Caco-2 (cell line): ENCODE data around the gene STK33. TPM values are rescaled to one million over a fixed set of nuclear protein-coding genes. Genes with fewer than 3 reads are reported as not detected.

Experiments used
- BruUV-seq: library from RNA; stranded (reverse); fragments of 400-500 nt; replicated peaks from 2 replicates; lab custom pipeline; 2021; lab: Mats Ljungman, UMichigan
- CTCF ChIA-PET: fragments of 300-600 bp; sonication (Branson Sonifier 250); formaldehyde crosslinking; loops from one replicate; lab custom pipeline; 2022; ENCODE audit warnings: antibody characterized with exemption; lab: Charles Lee
- POLR2A ChIA-PET: fragments of 300-600 bp; sonication (Branson Sonifier 250); formaldehyde crosslinking; loops from one replicate; lab custom pipeline; 2022; ENCODE audit warnings: antibody characterized with exemption; lab: Charles Lee
- DNase-seq, 2 experiments: peaks; one replicate each; pipeline versions ENCODE4 v3.0.0 to v3.0.0-alpha.2; 2020 to 2022
- H3K27me3 ChIP-seq: replicated peaks from 2 replicates; pipeline ENCODE4 v1.6.0; 2011; ENCODE audit warnings: low read length; ENCODE audit not compliant: control insufficient read depth, insufficient read depth
- H3K36me3 ChIP-seq: 2 replicates; pipeline ENCODE4 v1.5.1; 2011; ENCODE audit warnings: low read length; ENCODE audit not compliant: control insufficient read depth, insufficient read depth
- H3K4me1 ChIP-seq: fragments of 250-450 bp; sonication (Bioruptor Pico); 2 replicates; pipeline ENCODE4 v1.5.1; 2020; ENCODE audit warnings: mild to moderate bottlenecking
- H3K4me3 ChIP-seq: 2 replicates; pipeline ENCODE4 v1.5.1; 2011; ENCODE audit warnings: low read depth, mild to moderate bottlenecking, control low read depth, low read length
- H3K9me3 ChIP-seq: fragments of 250-450 bp; sonication (Bioruptor Pico); 2 replicates; pipeline ENCODE4 v1.5.1; 2020; ENCODE audit warnings: mild to moderate bottlenecking, moderate library complexity
- H3K27ac Mint-ChIP-seq: one replicate; pipeline ENCODE4 v1.8.0; 2022; ENCODE audit warnings: mixed read lengths; ENCODE audit not compliant: unreplicated experiment
- H3K27me3 Mint-ChIP-seq: one replicate; pipeline ENCODE4 v1.8.0; 2022; ENCODE audit warnings: mixed read lengths; ENCODE audit not compliant: insufficient read depth, unreplicated experiment
- H3K36me3 Mint-ChIP-seq: one replicate; pipeline ENCODE4 v1.8.0; 2022; ENCODE audit warnings: mild to moderate bottlenecking, mixed read lengths; ENCODE audit not compliant: insufficient read depth, unreplicated experiment
- H3K4me1 Mint-ChIP-seq: one replicate; pipeline ENCODE4 v1.8.0; 2022; ENCODE audit warnings: low read depth, mixed read lengths; ENCODE audit not compliant: unreplicated experiment
- H3K4me3 Mint-ChIP-seq: one replicate; pipeline ENCODE4 v1.8.0; 2022; ENCODE audit warnings: mild to moderate bottlenecking, moderate library complexity, mixed read lengths; ENCODE audit not compliant: unreplicated experiment
- H3K9me3 Mint-ChIP-seq: one replicate; pipeline ENCODE4 v1.8.0; 2022; ENCODE audit warnings: mixed read lengths; ENCODE audit not compliant: unreplicated experiment
- intact Hi-C: fragments of 100-400 bp; cut with micrococcal nuclease; formaldehyde crosslinking; loops from one replicate; pipeline ENCODE4 v1.10.0; 2022; ENCODE audit not compliant: unreplicated experiment
- total RNA-seq: library from RNA; stranded (reverse); gene quantifications from 2 replicates; pipeline ENCODE4 v1.2.3, GENCODE V29; 2022
- TF ChIP-seq, protein P1 (sequence below), 2 experiments: fragments of 200-600 bp in 1 of 2; IDR thresholded peaks; 1 replicate in 1 of 2; 2 replicates in 1 of 2; pipeline versions ENCODE4 v1.5.1 to v1.8.0; 2011 to 2022; ENCODE audit warnings: antibody characterized with exemption in 1 of 2, control low read depth in 1 of 2, inconsistent platforms in 1 of 2, low read depth in 1 of 2, low read length in 1 of 2, mild to moderate bottlenecking in 1 of 2, moderate library complexity in 1 of 2; ENCODE audit not compliant: insufficient read depth in 1 of 2, severe bottlenecking in 1 of 2, unreplicated experiment in 1 of 2

STK33 gene
- total RNA-seq, 1 experiment from 2014 or later = 0.98 TPM

DNA sequence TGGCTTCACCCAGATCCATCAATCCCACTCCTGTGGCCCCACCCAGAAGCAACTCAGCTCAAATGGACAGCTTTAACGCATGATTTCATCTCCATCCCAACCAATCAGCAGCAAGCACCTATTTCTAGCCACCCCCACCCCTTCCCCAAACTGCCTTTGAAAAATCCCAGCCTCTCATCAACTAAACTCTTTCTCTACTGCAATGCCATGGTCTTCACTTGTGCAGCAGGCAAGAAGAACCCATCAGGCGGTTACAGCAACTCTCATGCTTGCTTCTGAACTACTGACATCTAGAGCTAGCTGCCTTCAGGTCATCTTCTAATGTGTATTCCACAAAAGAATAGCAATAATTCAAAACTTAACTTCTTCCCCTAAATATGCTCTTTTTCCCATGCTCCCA, 42.1 kb upstream of the STK33 start:
- Histone ChIP-seq H3K4me3 (no peak overlapping the region), H3K27me3 (no peaks in the 10 kb centered on the region), H3K4me1 (no peaks in the 10 kb centered on the region), H3K36me3 (no peaks in the 10 kb centered on the region; the same call in 1 of the 2 replicates), H3K9me3 (no peaks in the 10 kb centered on the region)
- CTCF ChIA-PET = interaction anchor here (0.6 kb wide), 1 partner anchor 271 kb away, joined by 6 read pairs; no protein-coding TSS in a partner anchor
- Mint-ChIP-seq H3K4me1 (no peaks in the 10 kb centered on the region), H3K4me3 (no peak overlapping the region), H3K36me3 (no peaks in the 10 kb centered on the region), H3K9me3 (no peaks in the 10 kb centered on the region), H3K27me3 (no peaks in the 10 kb centered on the region), H3K27ac (no peak overlapping the region)
- intact Hi-C loops = no loop called here
- DNase-seq = no peak
- POLR2A ChIA-PET = no interaction called here
- no TSS peak for BruUV-seq
- TF ChIP-seq, protein P1, sequence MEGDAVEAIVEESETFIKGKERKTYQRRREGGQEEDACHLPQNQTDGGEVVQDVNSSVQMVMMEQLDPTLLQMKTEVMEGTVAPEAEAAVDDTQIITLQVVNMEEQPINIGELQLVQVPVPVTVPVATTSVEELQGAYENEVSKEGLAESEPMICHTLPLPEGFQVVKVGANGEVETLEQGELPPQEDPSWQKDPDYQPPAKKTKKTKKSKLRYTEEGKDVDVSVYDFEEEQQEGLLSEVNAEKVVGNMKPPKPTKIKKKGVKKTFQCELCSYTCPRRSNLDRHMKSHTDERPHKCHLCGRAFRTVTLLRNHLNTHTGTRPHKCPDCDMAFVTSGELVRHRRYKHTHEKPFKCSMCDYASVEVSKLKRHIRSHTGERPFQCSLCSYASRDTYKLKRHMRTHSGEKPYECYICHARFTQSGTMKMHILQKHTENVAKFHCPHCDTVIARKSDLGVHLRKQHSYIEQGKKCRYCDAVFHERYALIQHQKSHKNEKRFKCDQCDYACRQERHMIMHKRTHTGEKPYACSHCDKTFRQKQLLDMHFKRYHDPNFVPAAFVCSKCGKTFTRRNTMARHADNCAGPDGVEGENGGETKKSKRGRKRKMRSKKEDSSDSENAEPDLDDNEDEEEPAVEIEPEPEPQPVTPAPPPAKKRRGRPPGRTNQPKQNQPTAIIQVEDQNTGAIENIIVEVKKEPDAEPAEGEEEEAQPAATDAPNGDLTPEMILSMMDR (IDR thresholded peaks at IDR 0.05; ENCODE audit: insufficient read depth in 1 of 2, low read depth in 1 of 2, low read length in 1 of 2, severe bottlenecking in 1 of 2, unreplicated experiment in 1 of 2) = no peak

DNA sequence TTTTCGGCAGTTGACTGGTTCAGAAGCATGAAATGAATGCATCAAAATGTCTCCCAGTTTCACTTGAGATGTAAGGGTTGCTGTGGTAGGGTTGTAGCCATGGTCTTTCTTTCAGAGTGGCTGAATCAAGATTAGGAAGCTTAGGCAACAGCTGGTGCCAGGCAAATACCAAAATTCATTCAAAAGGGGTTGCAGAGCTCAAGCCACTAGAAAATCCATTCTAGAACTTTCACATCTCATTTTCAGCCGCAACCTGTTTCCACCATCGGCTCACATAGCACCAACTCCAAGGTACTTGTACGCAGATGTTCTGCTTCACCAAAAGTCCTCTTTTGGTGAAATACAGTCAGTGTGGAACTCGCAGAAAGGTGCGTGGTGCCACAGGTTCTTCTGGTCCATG, 40.5 kb upstream of the STK33 start:
- intact Hi-C loops = no loop called here
- Histone ChIP-seq H3K4me3 (no peak overlapping the region), H3K4me1 (no peaks in the 10 kb centered on the region), H3K36me3 (no peaks in the 10 kb centered on the region; the same call in none of the 2 replicates), H3K27me3 (no peaks in the 10 kb centered on the region), H3K9me3 (no peaks in the 10 kb centered on the region)
- Mint-ChIP-seq H3K9me3 (no peaks in the 10 kb centered on the region), H3K4me3 (no peak overlapping the region), H3K4me1 (no peaks in the 10 kb centered on the region), H3K27ac (no peak overlapping the region), H3K27me3 (no peaks in the 10 kb centered on the region), H3K36me3 (no peaks in the 10 kb centered on the region)
- no TSS peak for BruUV-seq
- TF ChIP-seq, protein P1 (IDR thresholded peaks at IDR 0.05; ENCODE audit: insufficient read depth in 1 of 2, low read depth in 1 of 2, low read length in 1 of 2, severe bottlenecking in 1 of 2, unreplicated experiment in 1 of 2) = no peak
- DNase-seq = no peak
- ChIA-PET CTCF (no interaction called here), POLR2A (no interaction called here)

DNA sequence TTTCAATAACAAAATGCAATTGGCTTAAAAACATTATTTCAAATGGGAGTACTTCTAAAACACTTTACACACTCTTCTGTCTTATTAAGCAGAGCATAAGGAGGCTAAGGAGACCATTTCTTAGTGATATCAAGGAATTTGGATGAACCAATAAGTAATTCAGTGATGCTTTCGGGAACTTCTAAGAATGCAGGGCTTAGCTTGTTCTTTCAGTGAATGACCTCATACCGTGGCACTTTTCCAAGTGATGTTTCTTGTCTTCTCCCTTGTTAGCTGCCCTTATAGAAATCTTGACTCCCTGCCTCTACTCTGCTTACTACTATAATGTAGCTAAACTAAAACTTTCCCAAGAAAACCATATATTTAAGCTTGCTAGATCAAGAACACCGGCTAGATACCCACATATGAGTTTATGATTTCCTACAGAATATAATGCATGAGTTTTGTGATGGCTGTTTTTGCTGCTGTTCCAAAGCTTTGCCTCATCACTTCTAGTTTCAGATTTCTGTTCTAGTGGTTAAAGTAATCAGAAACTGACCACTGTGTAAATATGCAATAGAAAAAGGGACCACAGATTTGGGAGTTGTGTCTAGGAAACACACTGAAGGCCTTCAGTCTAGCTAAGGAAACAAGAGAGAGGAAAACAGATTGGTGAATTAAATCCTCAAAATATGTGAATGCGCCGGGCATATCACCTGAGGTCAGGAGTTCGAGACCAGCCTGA, 37.5 kb upstream of the STK33 start:
- TF ChIP-seq, protein P1 (IDR thresholded peaks at IDR 0.05; ENCODE audit: insufficient read depth in 1 of 2, low read depth in 1 of 2, low read length in 1 of 2, severe bottlenecking in 1 of 2, unreplicated experiment in 1 of 2) = no peak
- H3K27me3 Mint-ChIP-seq = no peaks in the 10 kb centered on the region
- CTCF ChIA-PET = interaction anchor here (1.3 kb wide), 1 partner anchor 24 kb away, joined by 3 read pairs; no protein-coding TSS in a partner anchor
- POLR2A ChIA-PET = no interaction called here
- H3K27me3 ChIP-seq = no peaks in the 10 kb centered on the region
- H3K4me1 Mint-ChIP-seq = no peaks in the 10 kb centered on the region
- no peak overlapping the region for H3K4me3 ChIP-seq
- no peaks in the 10 kb centered on the region; the same call in 1 of the 2 replicates for H3K36me3 ChIP-seq
- H3K27ac Mint-ChIP-seq = no peak overlapping the region
- H3K4me1 ChIP-seq = no peaks in the 10 kb centered on the region
- H3K9me3 ChIP-seq = no peaks in the 10 kb centered on the region
- intact Hi-C loops = no loop called here
- no peak for DNase-seq
- no peaks in the 10 kb centered on the region for H3K36me3 Mint-ChIP-seq
- H3K9me3 Mint-ChIP-seq = no peaks in the 10 kb centered on the region
- no TSS peak for BruUV-seq
- H3K4me3 Mint-ChIP-seq = no peak overlapping the region
